ENCODE results near the gene GALNT1. TPM values are rescaled to one million over a fixed set of nuclear protein-coding genes. Genes with fewer than 3 reads are reported as not detected.

The GALNT1 gene
- total and polyA plus RNA-seq, 7 donors, result 23.7 to 70.3 (median 52.3) TPM

- no peak overlapping the region for H3K27ac ChIP-seq
- intact Hi-C loops (cut with DNase I), result loop anchor here in 1 of 2 donors (10.0 kb wide), 1 partner anchor 110 kb away; the partner anchor contains the start of gene GALNT1
- no peaks in the 10 kb centered on the region for H3K9me3 ChIP-seq
- ATAC-seq (no peak), DNase-seq (no peak)
- WGBS, 3 donors, result 97 to 99% (median 98%) methylated on average over 2 of the region's 2 CpGs
- H3K36me3 ChIP-seq (ENCODE audit: insufficient read depth in 1 of 2, low read depth in 1 of 2), result peaks cover 2 to 36% of the 10 kb centered on the region in 2 donors
- H3K4me3 ChIP-seq, result no peak overlapping the region
- H3K27me3 ChIP-seq (ENCODE audit: insufficient read depth in 3 of 3, low read length in 2 of 3), result no peaks in the 10 kb centered on the region
- peaks cover 5% of the 10 kb centered on the region for H3K4me1 ChIP-seq
- no peak for TF ChIP-seq CTCF (IDR thresholded peaks at IDR 0.05)
Measured at GRCh38 chr18:35694808-35695207, 113.3 kb downstream of the GALNT1 start.

DNA sequence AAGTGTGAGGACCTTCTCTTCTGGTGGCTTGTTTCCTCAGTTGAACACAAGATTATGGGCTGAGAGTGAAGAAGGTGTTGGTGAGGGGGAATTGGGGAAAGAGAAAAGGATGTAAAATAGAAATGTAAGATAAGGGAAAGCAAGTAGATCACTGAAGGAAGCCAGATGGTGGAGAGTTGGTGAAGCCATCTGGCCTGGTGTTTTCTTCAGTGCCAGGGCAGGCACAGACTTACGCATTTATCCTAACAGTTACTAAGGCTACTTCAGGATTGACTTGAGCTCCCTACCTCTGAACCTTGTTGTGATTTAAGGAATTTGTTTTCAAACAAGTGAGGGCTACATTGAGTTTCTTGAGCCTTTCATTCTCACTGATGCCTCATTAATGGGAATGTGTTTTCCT is 113.8 kb downstream of the GALNT1 start:
- Histone ChIP-seq H3K9me3 (no peaks in the 10 kb centered on the region), H3K27me3 (ENCODE audit: insufficient read depth in 3 of 3, low read length in 2 of 3) (no peaks in the 10 kb centered on the region), H3K4me3 (no peak overlapping the region), H3K36me3 (ENCODE audit: insufficient read depth in 1 of 2, low read depth in 1 of 2) (peaks cover 5 to 30% of the 10 kb centered on the region in 2 donors), H3K27ac (peak overlapping the region; percentile 31), H3K4me1 (peaks cover 5% of the 10 kb centered on the region)
- 77 to 96% (median 96%) methylated on average over 1 of the region's 1 CpG for WGBS, 3 donors
- no peak for TF ChIP-seq CTCF (IDR thresholded peaks at IDR 0.05)
- no peak for DNase-seq
- ATAC-seq, result peak in 3 of 4 donors; percentile 13 to 19 (median 17)
- intact Hi-C loops (cut with DNase I), result loop anchor here in 1 of 2 donors (10.0 kb wide), 1 partner anchor 111 kb away; the partner anchor contains the start of gene GALNT1

GRCh38 chr18:35695803-35696202 is 114.3 kb downstream of the GALNT1 start:
- DNase-seq (peak; percentile 19 to 67), ATAC-seq (peak; percentile 80 to 96 (median 92))
- Histone ChIP-seq H3K4me1 (peaks cover 5% of the 10 kb centered on the region), H3K27me3 (ENCODE audit: insufficient read depth in 3 of 3, low read length in 2 of 3) (no peaks in the 10 kb centered on the region), H3K9me3 (no peaks in the 10 kb centered on the region), H3K27ac (no peak overlapping the region), H3K4me3 (no peak overlapping the region), H3K36me3 (ENCODE audit: insufficient read depth in 1 of 2, low read depth in 1 of 2) (peaks cover 5 to 26% of the 10 kb centered on the region in 2 donors)
- no peak for TF ChIP-seq CTCF (IDR thresholded peaks at IDR 0.05)
- WGBS, 3 donors, result 26 to 40% (median 29%) methylated on average over 8 of the region's 8 CpGs
- intact Hi-C loops (cut with DNase I), result loop anchor here in 1 of 2 donors (10.0 kb wide), 1 partner anchor 111 kb away; the partner anchor contains the start of gene GALNT1

- no peak for ATAC-seq
Measured at GRCh38 chr18:35696307-35696706, 114.8 kb downstream of the GALNT1 start.

More at GRCh38 chr18:35696307-35696706, 114.8 kb downstream of the GALNT1 start:
- Histone ChIP-seq H3K27ac (no peak overlapping the region), H3K4me1 (peaks cover 5% of the 10 kb centered on the region), H3K27me3 (ENCODE audit: insufficient read depth in 3 of 3, low read length in 2 of 3) (no peaks in the 10 kb centered on the region), H3K9me3 (no peaks in the 10 kb centered on the region), H3K4me3 (no peak overlapping the region), H3K36me3 (ENCODE audit: insufficient read depth in 1 of 2, low read depth in 1 of 2) (peaks cover 5 to 21% of the 10 kb centered on the region in 2 donors)
- intact Hi-C loops (cut with DNase I), result loop anchor here in 1 of 2 donors (10.0 kb wide), 1 partner anchor 112 kb away; the partner anchor contains the start of gene GALNT1
- 71 to 82% (median 74%) methylated on average over 3 of the region's 3 CpGs for WGBS, 3 donors
- no peak for TF ChIP-seq CTCF (IDR thresholded peaks at IDR 0.05)
- no peak for DNase-seq

Measured in psoas muscle (tissue), 8 donors.